Stimulated activated CD4-positive, alpha-beta T cell treated with anti-CD3 and anti-CD28 coated beads, Interleukin-12 subunit alpha, Interleukin-12 subunit beta, amount 100 ng/mL, for 4 hours (primary cell): Measurements from ENCODE around the gene LDHAL6B.

Experiments used
- DNase-seq: peaks from one replicate; pipeline ENCODE4 v3.0.0-alpha.2; 2020

The LDHAL6B gene

DNA sequence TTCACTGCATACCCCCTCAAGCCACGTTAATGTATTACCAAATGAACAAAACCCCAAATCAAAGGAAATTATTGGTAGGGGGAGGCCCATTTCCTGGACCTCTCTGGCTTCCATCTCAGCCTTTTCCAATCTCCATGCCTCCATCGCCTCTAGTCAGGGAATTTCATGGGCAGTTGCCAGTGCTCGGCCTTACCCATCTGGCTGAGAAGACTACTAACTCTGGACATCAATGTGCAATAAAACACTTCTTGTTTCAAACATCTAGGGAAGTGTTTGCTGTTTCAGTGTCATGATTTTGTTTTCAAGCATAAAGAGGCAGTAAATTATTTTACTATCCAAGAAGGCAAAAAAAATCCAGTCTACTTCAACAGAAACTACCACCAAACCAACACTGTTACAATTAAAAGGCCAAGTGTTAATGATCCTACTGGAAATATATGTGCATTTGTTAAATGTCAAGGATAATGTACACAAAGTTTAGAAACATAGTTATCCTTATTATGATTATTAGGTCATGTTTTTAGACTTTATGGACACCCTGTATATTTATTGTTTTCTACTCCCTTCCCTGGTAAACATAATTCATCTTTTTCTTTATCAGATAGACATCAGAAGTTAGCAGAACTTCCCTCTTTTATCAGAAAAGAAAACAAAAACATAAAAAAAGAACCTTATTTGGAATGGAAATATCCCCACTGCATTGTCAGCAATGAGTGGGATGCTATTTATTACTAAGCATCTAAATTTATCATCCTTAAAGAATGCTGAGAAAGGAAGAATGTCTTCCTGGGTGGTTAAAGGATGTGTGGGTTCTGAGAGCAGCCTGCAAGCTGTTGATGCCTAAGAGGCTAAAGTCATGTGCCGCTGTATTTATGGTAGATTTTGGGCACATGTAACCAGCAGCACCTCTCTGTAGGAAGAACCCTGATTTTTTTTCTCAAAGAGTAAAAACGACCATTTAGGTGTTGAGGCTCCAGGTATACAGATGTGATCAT lies 15.2 kb downstream of the LDHAL6B start:
- DNase-seq, result no peak

DNA sequence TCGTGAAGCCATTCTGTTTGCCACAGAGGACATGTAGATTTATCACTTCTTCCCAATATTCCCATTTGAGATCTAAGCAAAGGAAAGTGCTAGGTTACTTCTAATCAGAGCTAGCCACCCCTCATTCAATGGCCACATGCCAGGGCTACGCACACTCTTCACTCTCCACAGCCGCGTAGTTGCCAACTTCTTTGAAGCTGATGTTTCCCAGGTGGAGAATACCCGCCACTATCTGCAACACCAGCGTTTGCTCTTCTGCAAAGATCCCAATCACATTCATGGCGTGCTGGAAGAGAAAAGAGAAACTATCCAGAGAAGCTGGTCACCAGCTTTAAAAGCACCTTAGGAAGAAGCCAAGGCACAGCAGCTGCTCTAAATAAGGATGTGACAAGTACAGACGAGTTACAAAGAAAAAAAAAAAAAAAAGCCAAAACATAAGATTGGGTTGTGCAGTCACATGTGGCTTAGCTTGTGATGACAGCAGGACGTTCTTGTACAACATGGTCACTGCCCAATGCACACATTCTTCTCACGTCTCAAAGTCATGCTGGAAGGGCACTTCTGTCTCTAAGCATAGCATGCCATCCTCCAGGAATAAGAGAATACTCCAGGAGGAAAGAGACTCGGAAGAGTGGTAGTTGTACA lies 16.4 kb downstream of the LDHAL6B start:
- no peak for DNase-seq

DNA sequence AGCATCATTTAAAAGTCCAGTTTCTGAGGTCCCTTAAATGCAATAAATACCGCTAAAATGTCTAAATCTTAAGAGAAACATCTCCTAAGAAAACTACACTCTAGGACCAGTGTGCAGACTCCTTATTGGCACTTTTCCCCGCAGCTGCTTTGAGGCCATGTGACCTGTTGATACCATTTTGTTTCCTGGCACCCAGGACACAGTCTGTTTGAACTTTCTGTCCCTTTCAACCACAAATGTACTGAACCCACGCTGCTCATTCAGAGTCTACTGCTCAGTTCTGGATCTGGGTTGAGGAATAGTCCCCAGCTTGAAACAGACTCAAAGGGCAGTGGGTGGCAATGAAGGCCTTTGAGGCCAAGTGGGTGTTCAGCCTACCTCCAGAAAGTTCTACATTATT lies 17.1 kb downstream of the LDHAL6B start:
- DNase-seq, result no peak

DNA sequence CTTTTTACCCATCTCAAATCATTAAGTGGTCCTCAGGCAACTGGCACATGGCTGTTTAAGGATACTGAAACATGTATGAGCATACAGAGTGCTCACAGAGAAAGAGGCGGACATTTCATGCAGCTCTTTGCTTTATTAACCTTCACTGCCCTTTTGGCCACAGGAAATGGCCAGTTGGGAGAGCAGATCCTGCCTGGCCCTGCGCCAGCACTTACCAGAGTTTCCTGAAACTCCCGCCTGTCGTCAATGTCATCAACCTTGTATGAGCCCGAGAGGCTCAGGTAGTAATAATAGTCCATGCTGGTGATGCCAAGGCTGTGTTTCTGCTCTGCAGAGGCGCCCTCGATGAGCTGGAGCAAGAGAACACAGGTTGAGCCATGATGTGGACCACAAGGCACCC lies 17.8 kb downstream of the LDHAL6B start:
- no peak for DNase-seq

DNA sequence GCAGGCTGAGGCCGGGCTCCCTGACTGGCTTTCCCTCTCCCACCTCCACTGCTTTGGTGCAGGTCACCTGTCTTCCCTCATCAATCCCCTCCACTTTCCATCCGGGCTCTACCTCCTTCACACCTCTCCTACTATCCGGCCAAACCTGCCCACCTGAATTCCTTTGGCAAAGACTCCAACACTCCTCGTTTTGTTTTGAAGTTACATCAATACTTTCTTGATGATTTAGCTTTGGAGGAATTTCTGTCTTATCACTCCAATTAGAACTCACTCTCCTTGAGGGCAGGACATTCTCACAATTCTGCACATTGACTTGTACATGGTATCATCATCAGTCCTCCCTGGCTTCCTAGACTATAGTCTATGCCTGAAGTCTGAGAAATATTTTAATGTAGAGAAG lies 20.4 kb downstream of the LDHAL6B start:
- no peak for DNase-seq

DNA sequence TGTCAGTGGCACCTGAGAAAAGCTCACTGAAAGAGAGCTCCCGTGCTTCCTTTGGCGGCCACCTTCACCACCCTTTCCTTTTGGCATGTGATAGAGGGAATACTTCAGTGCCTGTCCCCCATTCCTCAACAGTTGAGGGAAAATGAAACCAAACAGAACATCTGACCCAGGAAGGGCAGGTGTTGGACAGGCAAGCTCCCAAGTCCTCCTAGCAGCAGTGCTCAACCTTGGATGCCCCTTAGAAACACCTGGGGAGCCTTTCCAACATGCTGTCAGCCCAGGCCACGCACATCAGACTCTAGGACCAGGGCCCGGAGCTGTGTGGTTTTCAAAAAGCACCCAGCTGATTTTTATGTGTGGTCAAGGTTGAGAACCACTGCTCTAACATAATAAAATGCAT lies 22.4 kb downstream of the LDHAL6B start:
- no peak for DNase-seq

DNA sequence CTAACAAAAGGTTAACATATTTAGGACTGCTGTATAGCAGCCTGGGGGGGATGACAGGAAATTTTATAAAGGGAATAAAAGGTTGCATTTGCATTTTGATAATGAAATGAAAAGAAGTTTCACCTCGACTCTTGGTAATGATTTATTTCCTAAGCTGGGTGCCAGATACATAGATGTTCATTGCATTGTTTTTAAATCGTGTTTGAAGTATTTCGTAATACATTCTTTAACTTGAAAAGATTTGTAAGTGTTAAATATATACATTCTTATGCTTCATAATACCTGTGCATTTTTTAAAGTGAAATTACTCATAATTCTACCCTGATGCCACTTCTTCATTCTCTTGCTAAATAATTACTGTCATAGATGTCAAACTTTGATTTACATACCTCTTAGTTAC lies 22.8 kb downstream of the LDHAL6B start:
- no peak for DNase-seq

DNA sequence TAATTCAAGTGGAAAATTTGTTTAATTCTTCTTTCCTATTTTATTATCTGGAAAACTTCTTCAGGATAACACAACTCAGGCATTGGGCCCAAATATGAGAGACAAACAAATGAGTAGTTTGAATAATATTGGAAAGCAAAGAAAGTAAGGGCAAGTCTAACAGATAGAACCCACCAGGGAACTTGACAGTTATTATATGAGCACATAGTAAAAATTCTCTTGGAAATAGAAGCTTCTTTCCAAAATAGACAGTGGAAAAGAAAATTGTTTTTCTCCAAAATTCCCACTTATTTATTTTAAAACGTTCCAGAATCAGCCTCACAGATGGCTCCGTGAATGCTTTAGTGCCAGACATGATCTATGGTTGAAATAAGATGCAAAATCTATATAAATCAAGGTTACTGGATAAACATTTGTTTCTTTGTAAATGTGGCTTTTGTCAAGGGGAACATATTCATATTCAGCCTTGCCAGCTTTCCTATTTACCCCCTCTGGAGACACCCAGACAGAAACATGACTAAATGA lies 23.9 kb downstream of the LDHAL6B start:
- DNase-seq, result no peak

DNA sequence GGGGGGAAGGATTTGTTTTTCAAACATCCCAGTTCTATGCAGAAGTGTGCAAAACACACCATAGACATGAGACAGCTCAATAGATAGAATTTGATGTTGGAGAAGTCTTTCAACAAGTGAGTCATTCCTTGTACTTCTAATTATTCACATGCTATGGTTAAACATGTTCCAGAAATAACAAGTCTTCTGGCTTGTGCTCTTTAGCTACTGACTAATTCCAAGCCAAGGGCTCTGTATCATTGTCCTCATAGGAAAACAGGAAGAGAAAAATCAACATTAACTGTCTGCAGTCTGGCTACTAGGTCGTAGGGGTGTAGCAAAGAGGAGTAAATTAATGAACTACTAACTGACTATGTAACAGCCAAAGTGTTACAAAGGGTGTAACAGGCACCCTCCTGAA lies 25.8 kb downstream of the LDHAL6B start:
- DNase-seq, result no peak

DNA sequence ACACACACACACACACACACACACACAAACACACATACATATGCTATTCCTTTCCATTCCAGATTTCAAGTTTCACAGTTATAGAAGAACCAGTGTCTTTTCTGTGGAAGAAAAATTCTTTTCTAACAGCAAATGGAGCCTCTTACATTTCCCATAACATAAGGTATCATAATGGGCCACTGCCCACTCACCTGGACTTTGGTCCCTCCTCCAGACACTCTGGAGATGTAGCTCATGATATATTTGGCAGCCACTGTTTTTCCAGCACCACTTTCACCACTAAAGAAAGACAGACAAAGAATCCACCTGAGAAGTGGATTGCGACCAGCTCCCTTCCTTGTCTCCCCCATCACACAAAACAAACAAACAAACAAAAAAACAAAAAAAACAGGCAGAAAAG lies 29.8 kb downstream of the LDHAL6B start:
- DNase-seq, result no peak

DNA sequence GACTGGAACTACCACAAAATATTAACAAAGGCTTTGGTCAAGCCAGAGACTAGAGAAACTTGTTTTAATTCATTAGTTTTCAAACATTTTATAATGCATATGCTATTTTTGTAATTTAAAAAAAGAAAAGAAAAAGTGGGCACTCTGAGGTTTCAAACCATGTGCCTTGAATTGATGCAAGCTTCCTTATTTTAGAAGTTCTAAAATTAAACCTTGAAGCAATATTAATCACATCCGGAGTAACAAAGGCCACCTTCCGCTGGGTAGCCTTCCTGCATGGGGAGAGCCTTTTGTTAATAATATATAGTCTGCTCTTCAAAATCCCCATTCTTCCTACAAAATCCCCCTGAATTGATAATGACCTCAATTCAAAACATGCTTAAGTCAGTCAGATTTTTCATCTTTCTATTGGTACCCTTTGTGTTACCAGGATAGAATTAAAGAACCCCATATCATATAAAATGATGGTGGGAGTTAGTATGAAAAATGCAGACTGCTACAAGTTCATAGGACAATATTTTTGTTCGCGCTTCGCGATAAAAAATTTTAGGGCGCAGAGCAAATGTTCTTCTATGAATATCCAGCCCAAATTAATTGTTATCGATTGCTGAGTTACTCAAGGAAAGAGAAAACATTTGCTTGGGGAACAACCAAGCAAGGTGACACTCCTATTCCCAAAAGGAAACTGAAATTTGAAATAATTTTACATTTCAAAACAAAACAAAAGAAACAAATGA lies 30.6 kb downstream of the LDHAL6B start:
- no peak for DNase-seq

DNA sequence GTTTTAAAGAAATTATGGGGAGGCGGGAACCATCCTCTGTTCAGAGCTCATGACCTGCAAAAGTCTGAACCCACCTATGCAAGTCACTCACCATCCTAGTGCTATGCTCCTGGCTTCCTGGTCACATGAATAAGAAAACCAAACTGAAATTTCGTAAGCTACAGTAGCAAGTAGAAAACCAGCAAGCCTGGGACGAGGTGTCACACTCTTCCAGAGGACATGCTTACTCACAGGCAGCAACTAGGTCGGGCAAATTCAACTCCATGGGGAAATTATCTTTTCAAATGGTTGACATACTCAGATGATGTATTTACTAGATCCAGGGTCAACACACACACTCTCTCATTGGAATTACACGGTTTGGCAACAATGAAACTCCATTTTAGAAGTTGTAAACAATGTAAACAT lies 31.3 kb downstream of the LDHAL6B start:
- no peak for DNase-seq

DNA sequence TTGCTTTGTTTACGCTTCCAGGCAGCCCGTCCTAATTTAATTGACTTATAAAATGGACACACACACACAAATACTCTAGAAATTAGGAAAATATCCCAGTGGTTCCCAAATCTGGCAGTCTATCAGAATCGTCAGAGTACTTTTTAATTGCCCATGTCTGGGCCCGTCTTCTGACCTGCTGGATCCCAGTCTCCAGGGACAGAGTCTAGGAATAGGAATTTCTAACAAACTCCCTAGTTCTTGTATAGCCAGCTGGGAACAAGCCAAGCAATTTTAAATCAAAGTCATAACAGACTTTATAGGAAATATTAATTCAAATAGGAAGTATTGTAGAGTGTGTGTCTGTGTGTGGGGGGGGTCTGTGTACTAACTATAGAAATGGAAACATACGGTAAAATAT lies 33.4 kb downstream of the LDHAL6B start:
- DNase-seq, result no peak

DNA sequence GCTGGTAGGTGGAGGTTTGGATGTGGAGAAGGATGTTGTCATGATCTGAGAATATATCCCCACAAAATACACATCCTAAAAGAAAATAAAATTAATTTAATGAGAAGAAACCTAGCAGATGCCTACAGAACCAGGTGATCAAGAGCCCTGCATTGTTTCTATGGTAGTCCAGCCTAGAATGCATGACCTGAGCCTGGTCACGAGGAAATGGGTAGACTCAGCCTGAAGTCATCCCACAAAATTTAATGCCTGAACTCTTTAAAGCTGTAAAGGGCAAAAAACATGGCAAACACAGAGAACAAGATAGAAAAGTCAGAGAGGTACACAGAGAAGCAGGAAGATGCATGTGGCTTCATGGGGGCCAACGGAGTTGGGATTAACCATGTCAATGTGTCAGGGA lies 36.0 kb downstream of the LDHAL6B start:
- no peak for DNase-seq

DNA sequence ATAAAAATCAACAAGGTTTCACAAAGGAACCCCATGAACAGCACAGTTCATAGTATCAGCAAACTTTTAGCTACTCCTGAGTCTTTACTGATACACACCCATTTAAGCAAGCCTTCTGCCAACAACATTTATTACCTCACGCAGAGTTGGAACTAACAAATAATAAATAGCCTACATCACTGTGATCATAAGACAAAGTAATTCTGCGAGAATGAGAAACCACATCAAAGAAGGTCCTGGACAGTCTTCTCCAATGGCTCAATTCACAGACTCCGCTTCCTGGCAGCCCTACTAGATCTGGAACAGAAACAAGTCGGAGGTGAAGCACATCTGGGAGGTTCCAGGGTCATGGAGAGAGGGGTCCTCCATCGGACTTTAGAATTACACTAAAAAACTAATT lies 37.0 kb downstream of the LDHAL6B start:
- no peak for DNase-seq

DNA sequence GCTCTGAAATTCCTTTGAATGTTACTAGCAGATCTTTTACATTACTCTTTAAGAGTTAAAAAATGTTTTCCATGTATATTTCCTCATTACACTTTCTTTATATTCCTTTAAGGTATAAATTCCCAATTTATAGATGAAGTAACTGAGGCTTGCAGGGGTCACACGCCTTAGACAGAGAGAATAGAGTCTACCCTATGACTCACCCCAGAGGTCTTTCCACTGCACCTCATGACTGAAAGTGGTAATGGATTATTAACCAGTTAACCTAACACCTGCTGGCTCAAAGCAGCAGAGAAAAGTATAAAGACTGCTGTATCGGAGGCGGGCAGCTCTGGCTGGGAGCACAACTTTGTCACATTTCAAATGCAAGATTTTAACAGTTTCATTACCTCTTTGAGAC lies 37.7 kb downstream of the LDHAL6B start:
- DNase-seq, result no peak

DNA sequence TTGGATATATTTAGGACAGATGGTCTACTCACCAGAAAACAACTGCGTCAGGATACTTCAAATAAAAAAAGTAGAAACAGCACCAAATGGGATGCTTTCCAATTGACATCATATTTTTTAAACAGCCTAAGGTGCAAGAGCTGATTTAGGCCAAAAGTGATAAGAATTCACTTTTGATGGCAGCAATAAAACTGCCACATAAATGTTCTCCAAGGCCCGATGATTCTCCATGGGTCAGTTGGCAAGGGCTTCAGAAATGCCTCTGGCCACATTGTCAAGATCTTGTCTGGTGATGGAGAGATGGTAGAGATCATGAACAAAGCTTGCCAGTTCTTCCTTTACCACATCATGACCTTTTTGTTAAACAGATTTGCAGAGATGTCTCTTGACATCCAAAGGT lies 38.9 kb downstream of the LDHAL6B start:
- DNase-seq, result no peak

DNA sequence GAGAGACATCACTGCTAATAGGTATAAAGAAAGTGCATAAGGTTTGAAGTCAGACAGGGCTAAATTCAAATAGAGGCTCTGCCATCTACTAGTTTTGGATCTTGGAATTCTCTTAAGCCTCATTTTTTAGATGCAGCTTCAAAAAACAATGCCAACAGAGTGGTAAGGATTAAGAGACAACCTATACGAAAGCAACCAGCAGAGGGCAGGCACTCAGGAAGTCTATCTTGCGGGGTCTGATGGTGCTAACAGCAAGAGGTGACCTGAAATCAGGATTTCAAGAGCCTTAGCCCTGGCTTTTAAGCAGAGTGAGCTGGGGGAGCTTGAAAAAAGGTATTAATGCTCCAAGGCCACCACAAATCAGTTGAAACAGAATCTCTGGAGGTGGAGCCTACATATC lies 40.7 kb downstream of the LDHAL6B start:
- peak; percentile 23 for DNase-seq

DNA sequence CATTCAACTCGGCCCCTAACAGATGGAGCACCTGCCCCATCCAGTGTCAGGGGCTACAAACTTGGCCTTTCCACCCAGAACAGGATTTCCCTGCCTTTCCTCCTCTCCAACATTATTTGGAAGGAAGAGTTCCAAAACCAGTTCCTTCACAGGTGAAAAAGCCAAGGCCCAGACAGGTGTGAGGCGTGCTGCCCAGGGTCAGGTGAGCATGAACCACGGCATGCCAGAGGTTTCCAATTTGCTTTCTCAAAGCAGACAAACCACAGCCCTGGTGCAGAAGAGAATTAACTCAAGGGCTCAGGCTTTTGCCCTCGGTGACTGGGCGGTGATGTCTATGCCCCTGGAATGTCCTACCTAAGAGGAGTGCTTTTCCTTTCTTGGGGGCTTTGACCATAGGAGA lies 43.2 kb downstream of the LDHAL6B start:
- no peak for DNase-seq

DNA sequence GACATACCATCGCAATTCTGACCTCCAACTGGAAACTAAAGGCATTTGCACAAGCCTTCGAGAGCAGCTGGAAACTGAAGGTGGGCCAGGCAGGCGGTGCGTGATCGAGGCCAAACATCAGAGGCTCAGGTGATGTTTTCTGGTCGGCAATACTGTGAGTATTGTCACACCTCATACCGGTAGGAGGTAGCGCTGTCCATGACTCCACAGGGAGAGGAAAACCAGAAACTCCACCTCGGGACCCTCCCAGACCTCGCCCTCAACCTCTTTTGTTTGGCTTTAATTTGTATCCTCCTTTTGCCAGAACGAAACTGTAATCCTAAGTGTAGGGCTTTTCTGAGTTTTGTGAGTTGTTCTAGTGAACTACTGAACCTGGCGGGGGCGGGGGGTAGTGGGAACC lies 43.6 kb downstream of the LDHAL6B start:
- DNase-seq, result no peak

DNA sequence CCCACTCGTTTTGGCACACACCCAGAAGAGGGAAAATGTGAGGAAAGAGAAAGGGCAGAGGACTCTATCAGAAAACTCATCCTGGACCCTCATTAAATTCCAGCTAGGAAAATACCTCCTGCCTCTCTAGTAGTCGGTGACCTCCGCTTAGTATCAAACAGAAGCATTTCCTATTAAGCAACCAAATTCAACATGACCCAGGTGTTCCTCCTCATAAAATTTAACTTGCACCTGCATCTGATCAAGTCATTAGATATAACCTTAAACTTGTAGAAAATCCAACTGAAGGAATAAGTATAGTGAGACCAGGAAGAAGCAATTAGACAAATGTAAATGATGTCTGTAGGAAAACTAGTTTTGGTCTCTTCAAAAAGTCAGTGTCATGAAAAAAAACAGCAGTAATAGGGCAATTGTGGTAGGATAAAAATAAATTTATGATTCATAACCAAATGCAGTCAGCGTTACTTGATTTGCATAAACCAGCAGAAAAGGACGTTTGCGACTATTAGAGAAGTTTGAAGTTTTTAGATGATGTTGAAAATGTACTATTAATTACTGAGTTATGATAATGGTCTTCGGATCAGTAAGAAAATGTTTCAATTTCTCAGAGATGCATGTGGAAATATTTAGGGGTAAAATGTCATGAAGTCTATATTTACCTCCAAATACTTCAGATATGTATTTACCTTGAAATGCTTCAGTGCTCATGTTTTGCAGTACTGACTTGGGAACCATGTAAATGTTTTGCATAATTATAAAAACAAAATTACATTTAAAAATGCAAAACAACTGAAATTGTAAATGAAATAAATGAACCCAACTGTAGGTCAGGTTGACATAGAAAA lies 44.6 kb downstream of the LDHAL6B start:
- no peak for DNase-seq

DNA sequence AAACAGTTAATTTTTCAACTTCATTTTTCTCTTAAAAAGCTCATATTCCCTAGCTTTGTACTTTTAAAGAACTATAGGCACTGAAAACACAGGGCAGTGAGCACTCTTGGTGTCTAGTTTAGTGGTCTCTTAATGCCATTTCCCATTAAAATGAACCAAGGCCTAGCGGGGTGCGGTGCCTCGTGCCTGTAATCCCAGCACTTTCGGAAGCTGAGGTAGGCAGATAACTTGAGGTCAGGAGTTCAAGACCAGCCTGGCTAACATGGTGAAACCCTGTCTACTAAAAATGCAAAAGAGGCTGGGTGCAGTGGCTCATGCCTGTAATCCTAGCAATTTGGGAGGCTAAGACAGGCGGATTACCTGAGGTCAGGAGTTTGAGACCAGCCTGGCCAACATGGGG lies 45.5 kb downstream of the LDHAL6B start:
- no peak for DNase-seq
